Measurements from ENCODE around the gene BABAM2.

DNA sequence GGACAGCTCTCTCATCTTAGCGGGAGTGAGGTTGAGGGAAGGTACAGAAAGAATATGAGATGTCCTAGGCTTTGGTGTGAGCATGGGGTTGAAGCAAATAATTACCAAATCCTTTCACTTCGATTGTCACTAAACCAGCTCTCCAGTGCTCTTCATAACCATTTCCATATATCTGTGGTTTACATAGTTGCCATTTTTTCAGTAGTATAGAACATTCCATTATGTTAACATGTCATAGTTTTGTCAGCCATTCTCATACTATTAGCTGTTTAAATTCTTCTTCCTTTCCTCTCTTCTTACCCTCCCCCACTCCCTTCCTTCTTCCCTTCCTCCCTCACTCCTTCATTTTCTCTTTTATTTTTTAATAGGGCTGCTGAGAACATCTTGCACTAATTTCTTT lies 205.9 kb downstream of the BABAM2 start:
- no peak for TF ChIP-seq POLR2A (IDR thresholded peaks at IDR 0.05; ENCODE audit: extremely low read depth, insufficient read length)
- TF ChIP-seq CTCF (IDR thresholded peaks at IDR 0.05; ENCODE audit: low read depth, low read length) = no peak
- TF ChIP-seq, protein P1, sequence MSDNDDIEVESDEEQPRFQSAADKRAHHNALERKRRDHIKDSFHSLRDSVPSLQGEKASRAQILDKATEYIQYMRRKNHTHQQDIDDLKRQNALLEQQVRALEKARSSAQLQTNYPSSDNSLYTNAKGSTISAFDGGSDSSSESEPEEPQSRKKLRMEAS (IDR thresholded peaks at IDR 0.05; ENCODE audit: low read depth, low read length) = no peak
